Measurements from ENCODE around the gene GSC. TPM values are rescaled to one million over a fixed set of nuclear protein-coding genes. Genes with fewer than 3 reads are reported as not detected.
"Not testable (repeated sequence)": the region's sequence is repeated elsewhere in the genome, so short reads cannot be mapped to it uniquely, and the experiment has no call there.

Gene GSC
- total RNA-seq, 1 donor from 2014 or later, result not detected

DNA sequence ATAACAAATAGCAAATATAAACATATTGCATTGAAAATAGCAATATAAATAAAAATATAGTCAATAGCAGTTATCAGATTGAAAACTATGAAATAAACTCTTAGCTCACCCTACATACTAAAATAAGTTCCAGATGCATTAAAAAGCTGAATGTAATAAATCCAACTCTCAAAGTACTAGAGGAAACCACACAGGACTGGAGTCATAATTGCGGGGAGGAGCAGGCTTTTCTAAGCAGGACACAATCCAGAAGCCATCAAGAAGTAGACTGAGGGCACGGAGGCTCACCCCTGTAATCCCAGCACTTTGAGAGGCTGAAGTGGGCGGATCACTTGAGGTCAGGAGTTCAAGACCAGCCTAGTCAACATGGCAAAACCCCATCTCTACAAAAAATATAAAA, 22.2 kb downstream of the GSC start:
- no peak overlapping the region for H3K4me3 ChIP-seq (ENCODE audit: low read depth, low read length)
- TF ChIP-seq, protein P1, sequence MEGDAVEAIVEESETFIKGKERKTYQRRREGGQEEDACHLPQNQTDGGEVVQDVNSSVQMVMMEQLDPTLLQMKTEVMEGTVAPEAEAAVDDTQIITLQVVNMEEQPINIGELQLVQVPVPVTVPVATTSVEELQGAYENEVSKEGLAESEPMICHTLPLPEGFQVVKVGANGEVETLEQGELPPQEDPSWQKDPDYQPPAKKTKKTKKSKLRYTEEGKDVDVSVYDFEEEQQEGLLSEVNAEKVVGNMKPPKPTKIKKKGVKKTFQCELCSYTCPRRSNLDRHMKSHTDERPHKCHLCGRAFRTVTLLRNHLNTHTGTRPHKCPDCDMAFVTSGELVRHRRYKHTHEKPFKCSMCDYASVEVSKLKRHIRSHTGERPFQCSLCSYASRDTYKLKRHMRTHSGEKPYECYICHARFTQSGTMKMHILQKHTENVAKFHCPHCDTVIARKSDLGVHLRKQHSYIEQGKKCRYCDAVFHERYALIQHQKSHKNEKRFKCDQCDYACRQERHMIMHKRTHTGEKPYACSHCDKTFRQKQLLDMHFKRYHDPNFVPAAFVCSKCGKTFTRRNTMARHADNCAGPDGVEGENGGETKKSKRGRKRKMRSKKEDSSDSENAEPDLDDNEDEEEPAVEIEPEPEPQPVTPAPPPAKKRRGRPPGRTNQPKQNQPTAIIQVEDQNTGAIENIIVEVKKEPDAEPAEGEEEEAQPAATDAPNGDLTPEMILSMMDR (conservative IDR thresholded peaks at IDR 0.05; ENCODE audit: low read depth, low read length), result no peak

DNA sequence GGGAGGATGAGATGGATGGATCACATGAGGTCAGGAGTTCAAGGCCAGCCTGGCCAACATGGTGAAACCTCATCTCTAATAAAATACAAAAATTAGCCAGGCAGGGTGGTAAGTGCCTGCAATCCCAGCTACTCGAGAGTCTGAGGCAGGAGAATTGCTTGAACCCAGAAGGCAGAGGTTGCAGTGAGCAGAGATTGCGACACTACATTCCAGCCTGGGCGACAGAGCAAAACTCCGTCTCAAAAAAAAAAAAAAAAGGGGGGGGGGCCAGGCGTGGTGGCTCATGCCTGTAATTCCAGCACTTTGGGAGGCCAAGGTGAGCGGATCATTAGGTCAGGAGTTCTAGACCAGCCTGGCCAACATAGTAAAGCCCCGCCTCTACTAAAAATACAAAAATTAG, 22.8 kb downstream of the GSC start:
- H3K4me3 ChIP-seq (ENCODE audit: low read depth, low read length); DNase-seq (ENCODE audit: low read depth): not testable (repeated sequence)

More for the DNA sequence above, 22.2 kb downstream of the GSC start:
- DNase-seq (ENCODE audit: low read depth), result no peak

DNA sequence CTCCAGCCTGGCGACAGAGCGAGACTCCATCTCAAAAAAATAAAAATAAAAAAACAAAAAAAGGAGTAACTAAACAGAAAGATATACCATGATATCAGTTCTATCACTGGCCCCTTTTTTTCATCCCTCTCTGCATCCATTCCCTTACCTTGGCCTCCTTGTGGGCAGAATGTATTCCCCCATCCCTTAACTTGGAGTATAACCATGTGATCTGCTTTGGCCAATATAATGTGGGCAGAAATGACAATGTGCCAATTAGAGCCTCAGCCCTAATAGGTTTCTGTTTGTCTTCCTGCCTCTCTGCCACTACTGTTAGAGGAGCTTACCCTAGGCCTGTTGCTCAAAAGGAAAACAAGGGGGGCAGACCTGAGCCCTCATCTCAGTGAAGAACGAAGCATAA, 23.8 kb downstream of the GSC start:
- no peak for DNase-seq (ENCODE audit: low read depth)
- TF ChIP-seq, protein P1 (conservative IDR thresholded peaks at IDR 0.05; ENCODE audit: low read depth, low read length), result no peak
- no peak overlapping the region for H3K4me3 ChIP-seq (ENCODE audit: low read depth, low read length)

DNA sequence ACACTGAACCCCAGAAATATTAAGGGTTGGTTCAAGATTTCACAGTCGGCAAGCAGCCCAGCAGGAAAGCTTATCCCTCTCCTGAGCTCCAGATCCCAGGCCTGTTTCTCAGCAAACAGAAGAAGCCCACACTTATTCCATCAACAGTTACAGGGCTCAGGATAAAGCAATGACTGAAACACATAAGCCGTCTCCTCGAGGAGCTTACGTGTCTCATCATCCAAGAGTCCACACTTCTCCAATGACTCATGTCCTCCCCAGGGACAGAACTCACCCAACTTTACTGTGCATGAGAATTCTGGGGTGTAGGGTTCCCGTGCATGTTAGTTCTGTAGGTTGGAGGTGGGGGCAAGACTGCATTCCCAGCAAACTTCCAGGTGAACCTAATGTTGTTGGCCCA, 31.2 kb downstream of the GSC start:
- no peak overlapping the region for H3K4me3 ChIP-seq (ENCODE audit: low read depth, low read length)
- DNase-seq (ENCODE audit: low read depth), result no peak
- TF ChIP-seq, protein P1 (conservative IDR thresholded peaks at IDR 0.05; ENCODE audit: low read depth, low read length), result no peak

DNA sequence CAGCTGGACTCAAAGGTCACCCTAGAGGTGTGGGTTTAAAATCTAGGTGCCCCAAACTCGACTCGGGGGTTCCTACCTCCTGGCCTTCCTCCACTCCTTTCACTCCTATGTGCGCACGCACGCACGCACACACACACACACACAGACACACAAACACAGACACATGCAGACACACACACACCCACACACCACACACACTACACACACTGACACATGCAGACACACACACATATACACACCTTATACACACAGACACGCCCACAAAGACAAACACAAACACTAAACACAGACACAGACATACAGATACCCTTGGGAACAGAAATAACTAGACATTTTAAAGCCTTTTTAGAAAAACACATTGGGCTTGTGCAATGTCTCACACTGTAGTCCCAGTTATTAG, 31.8 kb downstream of the GSC start:
- TF ChIP-seq, protein P1 (conservative IDR thresholded peaks at IDR 0.05; ENCODE audit: low read depth, low read length), result no peak
- no peak overlapping the region for H3K4me3 ChIP-seq (ENCODE audit: low read depth, low read length)
- no peak for DNase-seq (ENCODE audit: low read depth)

DNA sequence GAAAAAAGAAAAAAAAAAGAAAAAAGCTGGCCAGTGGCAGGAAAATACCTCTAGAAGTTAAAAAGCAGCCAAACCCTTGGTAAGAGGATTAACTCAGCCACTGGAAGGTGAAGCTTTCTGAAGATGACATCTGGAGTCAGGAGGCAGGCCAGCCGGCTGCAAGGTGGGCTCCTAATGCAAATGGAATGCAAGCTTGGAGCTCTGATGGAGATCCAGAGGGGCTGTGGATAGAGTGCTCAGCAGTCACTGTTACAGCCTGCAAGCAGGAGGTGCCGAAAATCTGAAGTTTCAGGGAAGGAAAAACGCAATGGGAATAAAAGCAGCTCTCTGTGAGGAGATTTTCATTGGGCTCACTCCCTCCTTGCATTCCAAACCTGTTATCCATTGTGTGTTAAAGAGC, 41.0 kb downstream of the GSC start:
- no peak for DNase-seq (ENCODE audit: low read depth)
- no peak overlapping the region for H3K4me3 ChIP-seq (ENCODE audit: low read depth, low read length)
- TF ChIP-seq, protein P1 (conservative IDR thresholded peaks at IDR 0.05; ENCODE audit: low read depth, low read length), result no peak

DNA sequence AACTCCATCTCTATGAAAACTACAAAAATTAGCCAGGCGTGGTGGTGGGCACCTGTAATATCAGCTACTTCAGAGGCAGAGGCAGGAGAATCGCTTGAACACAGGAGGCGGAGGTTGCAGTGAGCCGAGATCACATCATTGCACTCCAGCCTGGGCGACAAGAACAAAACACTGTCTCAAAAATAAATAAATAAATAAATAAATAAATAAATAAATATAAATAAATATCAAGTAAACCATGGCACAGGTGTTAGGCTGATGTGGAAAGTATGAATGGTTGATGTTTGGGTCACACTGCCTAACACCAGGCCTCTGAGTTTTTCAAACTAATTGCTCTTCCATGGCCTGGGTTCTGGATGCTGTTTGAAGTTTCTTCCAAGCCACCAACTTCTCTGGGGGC, 41.5 kb downstream of the GSC start:
- H3K4me3 ChIP-seq (ENCODE audit: low read depth, low read length); DNase-seq (ENCODE audit: low read depth): not testable (repeated sequence)

DNA sequence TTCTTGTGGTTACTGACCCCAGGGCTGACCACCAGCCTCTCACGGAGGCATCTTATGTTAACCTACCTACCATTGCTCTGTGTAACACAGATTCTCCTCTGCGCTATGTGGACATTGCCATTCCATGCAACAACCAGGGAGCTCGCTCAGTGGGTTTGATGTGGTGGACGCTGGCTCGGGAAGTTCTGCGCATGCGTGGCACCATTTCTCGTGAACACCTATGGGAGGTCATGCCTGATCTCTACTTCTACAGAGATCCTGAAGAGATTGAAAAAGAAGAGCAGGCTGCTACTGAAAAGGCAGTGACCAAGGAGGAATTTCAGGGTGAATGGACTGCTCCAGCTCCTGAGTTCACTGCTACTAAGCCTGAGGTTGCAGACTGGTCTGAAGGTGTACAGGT, 43.3 kb downstream of the GSC start:
- not testable (repeated sequence) for H3K4me3 ChIP-seq (ENCODE audit: low read depth, low read length)

DNA sequence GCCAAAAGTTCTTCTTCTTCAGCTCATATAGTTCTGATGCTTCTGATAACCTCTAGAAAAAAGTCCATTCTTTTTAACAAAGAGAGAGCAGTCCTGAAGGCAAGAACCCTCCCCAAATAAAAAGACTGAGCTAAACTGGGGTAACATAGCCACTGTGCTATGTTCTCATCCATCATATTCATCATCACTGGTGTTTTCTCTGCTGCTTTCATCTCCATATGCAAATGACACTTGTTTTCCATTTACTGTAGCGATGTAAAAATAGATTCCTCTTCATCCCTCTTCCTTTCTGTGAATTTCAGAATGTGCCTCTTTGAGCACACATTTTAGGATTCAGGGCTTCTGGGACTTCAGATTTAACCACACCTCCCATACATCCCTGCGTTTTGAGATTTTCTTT, 44.9 kb downstream of the GSC start:
- H3K4me3 ChIP-seq (ENCODE audit: low read depth, low read length), result no peak overlapping the region
- no peak for DNase-seq (ENCODE audit: low read depth)
- TF ChIP-seq, protein P1 (conservative IDR thresholded peaks at IDR 0.05; ENCODE audit: low read depth, low read length), result no peak

More for the DNA sequence above, 43.3 kb downstream of the GSC start:
- not testable (repeated sequence) for DNase-seq (ENCODE audit: low read depth)

Data from epithelial cell of proximal tubule (primary cell).